ENCODE measurements around the gene MAP3K12. TPM values are rescaled to one million over a fixed set of nuclear protein-coding genes. Genes with fewer than 3 reads are reported as not detected.

Gene MAP3K12
- total and polyA plus RNA-seq, 2 of the 8 experiments (the other 6 are each of a cell fraction or from before 2014, with no cell fraction given): 23.4 to 42.7 TPM

- Histone ChIP-seq H3K79me2 (ENCODE audit: control insufficient read depth in 1 of 2, insufficient read depth in 2 of 2, low read length in 2 of 2) (peaks cover 0 to 13% of the 10 kb centered on the region in 2 experiments; a peak in 1 of 4 replicates), H3K56ac (replicated peaks; ENCODE audit: insufficient read length, low read depth, low read length) (no peak overlapping the region), H4K91ac (replicated peaks; ENCODE audit: insufficient read length, low read length) (no peak overlapping the region), H3K9ac (replicated peaks in 1 of 4; ENCODE audit: extremely low read depth in 1 of 4, low read depth in 3 of 4, low read length in 3 of 4) (no peak overlapping the region), H3K27ac (ENCODE audit: low read depth, low read length) (no peak overlapping the region), H3K79me1 (ENCODE audit: low read depth, low read length) (no peaks in the 10 kb centered on the region; the same call in 1 of the 2 replicates), H3K4me3 (ENCODE audit: extremely low read depth in 1 of 4, insufficient read depth in 2 of 4, low read depth in 3 of 4, low read length in 4 of 4) (no peak overlapping the region), H4K20me1 (replicated peaks in 1 of 2; ENCODE audit: control insufficient read depth in 1 of 2, insufficient read depth in 2 of 2, low read length in 2 of 2) (peaks cover 26 to 27% of the 10 kb centered on the region in 2 experiments), H2BK5ac (ENCODE audit: low read depth, low read length) (no peak overlapping the region), H3K4me1 (replicated peaks in 1 of 4; ENCODE audit: control insufficient read depth in 3 of 4, insufficient read depth in 4 of 4, low read length in 3 of 4) (peaks cover 0 to 7% (median 3%) of the 10 kb centered on the region in 4 experiments; a peak in 5 of 7 replicates), H3K23me2 (ENCODE audit: low read depth, low read length) (no peaks in the 10 kb centered on the region), H3K4ac (replicated peaks; ENCODE audit: insufficient read length, low read depth, low read length) (no peak overlapping the region), H4K8ac (ENCODE audit: extremely low read depth, insufficient read depth, low read length) (no peak overlapping the region), H2BK20ac (ENCODE audit: low read length) (no peak overlapping the region), H3K14ac (ENCODE audit: insufficient read length) (no peak overlapping the region), H3K36me3 (ENCODE audit: control insufficient read depth in 2 of 4, insufficient read depth in 4 of 4, low read length in 3 of 4) (peaks cover 30 to 94% (median 67%) of the 10 kb centered on the region in 4 experiments), H3K27me3 (replicated peaks in 1 of 4; ENCODE audit: control insufficient read depth in 3 of 4, extremely low read depth in 1 of 4, insufficient read depth in 3 of 4, low read length in 3 of 4) (no peaks in the 10 kb centered on the region), H3K4me2 (ENCODE audit: insufficient read depth in 1 of 2, low read depth in 2 of 2, low read length in 2 of 2) (no peak overlapping the region), H2BK12ac (ENCODE audit: low read depth, low read length) (no peak overlapping the region), H3K18ac (ENCODE audit: extremely low read depth, low read length) (no peak overlapping the region), H2BK120ac (replicated peaks; ENCODE audit: low read depth, low read length) (no peak overlapping the region), H2AK5ac (ENCODE audit: low read depth, low read length) (no peak overlapping the region), H2AFZ (ENCODE audit: low read length) (no peak overlapping the region), H2BK15ac (ENCODE audit: low read length) (no peak overlapping the region), H3K9me3 (ENCODE audit: insufficient read depth in 2 of 2, low read depth in 1 of 2, low read length in 1 of 2) (no peaks in the 10 kb centered on the region), H4K5ac (ENCODE audit: insufficient read length, low read depth, low read length) (no peak overlapping the region), H3K23ac (ENCODE audit: insufficient read length) (no peak overlapping the region)
- FAIRE-seq (no peak), DNase-seq (ENCODE audit: low read depth in 1 of 2, low spot score in 2 of 2) (no peak)
- WGBS, 2 experiments (ENCODE audit: extremely low coverage in 1 of 2, insufficient coverage in 1 of 2, insufficient read length in 1 of 2, insufficient replicate concordance in 2 of 2, low coverage in 1 of 2, low lambda C conversion rate in 2 of 2, missing lambda C conversion rate in 1 of 2): 73% methylated on average over 5 of the region's 5 CpGs; no CpG with 5 or more reads in 1 of the 2 experiments
- ChIA-PET POLR2A (ENCODE audit: partially characterized antibody) (interaction anchor here (1.6 to 67.0 kb wide), 3 partner anchors 11 to 144 kb away, joined by 3 to 3397 read pairs (median 3397); partner anchors contain the start of genes MAP3K12, NPFF, PCBP2 and PRR13), CTCF (ENCODE audit: partially characterized antibody) (interaction anchor here (0.8 to 9.0 kb wide), 7 partner anchors 12 to 156 kb away, joined by 3 to 105 read pairs (median 5); partner anchors contain the start of gene NPFF)
- TF ChIP-seq NRF1 (IDR thresholded peaks at IDR 0.05; ENCODE audit: low read depth, low read length) (no peak), EP300 (IDR thresholded peaks at IDR 0.05; ENCODE audit: borderline replicate concordance in 1 of 2, low read depth in 2 of 2, low read length in 2 of 2) (no peak), SIRT6 (IDR thresholded peaks at IDR 0.05; ENCODE audit: low read length) (no peak), POLR2AphosphoS5 (IDR thresholded peaks at IDR 0.05; ENCODE audit: low read depth, low read length) (no peak)
These were observed 19.9 kb downstream of the MAP3K12 start for GRCh38 chr12:53479331-53479730.
